Putamen (tissue), 1 donor: Measurements from ENCODE around the gene ZNF132.
A peak's percentile ranks its signal among the peaks of the same experiment; 100 is the strongest.

Source experiments
- DNase-seq: peaks from one replicate; pipeline ENCODE4 v3.0.0-alpha.2; 2016; ENCODE audit warnings: low spot score

The ZNF132 gene

DNA sequence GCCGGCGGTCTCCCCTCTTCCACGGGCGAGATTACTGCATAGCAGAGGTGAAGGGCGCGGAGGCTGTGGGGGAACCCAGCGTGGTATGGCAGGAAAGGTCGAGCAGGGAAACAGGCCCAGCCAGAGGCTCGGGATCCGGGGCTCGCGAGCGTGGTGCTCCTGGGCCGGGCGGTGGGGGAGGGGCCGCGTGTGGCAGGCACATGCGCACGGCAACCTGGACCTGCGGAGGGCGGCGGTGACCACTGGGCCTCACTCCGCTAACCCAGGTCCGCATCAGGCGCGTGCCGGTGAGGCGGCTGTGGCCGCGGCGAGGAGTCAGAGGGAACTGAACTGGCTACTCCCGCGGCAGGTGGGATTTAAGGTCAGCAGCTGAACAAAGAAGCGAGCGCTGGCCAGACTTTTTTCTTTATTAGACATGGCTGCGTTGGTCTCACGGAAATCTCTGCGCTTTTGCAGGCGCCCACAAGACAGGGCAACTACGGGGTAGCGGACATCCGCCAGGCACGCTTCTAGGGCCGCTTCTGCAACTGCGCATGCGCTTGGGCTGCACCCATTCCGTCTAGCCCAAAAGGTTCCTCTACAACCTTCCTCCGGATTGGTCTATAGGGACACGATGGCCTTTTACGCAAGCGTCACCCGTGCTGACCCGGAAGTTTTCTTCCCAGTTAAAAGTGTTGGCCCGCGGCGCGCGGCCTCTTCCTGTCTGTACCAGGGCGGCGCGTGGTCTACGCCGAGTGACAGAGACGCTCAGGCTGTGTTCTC is 53.2 kb downstream of the ZNF132 start, which contains the start of gene RPS5:
Gene RPS5 (plus strand): TSS at position 694 of the 762 bp plus-strand sequence. CDS start 869 bp downstream, outside the sequence.
- peak; percentile 98 for DNase-seq

DNA sequence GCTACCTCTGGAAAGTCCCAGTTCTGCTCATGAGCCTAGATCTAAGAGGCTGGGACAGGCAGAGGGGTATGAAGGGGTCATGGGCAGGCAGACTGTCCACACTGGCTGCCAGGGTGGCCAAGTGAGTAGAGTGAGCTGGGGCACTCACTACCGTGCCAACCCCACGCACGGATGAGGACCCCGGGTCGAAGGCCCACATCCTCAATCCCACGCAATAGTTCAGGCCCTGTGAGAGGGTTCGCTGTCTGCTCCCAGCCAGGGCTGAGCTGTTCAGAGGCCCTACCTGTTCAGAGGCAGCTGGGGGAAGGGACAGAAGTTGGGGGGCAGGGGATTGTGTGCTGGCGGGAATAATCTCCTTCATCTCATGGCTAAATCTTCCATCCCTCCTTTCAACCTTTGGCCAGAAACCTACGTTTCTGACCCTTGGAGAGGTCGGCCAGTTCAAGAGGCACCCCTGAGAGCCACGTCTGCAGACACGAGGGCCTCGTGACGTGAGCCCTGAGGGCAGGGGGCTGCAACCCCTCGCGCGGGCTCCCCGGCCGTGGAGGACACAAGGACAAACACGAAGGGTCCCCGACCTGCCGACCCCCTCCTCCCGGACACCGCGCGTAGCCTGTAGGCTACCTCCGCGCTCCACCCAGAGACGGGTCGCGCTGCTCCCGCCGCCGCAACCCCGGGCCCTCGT is 53.9 kb downstream of the ZNF132 start:
- DNase-seq = no peak

DNA sequence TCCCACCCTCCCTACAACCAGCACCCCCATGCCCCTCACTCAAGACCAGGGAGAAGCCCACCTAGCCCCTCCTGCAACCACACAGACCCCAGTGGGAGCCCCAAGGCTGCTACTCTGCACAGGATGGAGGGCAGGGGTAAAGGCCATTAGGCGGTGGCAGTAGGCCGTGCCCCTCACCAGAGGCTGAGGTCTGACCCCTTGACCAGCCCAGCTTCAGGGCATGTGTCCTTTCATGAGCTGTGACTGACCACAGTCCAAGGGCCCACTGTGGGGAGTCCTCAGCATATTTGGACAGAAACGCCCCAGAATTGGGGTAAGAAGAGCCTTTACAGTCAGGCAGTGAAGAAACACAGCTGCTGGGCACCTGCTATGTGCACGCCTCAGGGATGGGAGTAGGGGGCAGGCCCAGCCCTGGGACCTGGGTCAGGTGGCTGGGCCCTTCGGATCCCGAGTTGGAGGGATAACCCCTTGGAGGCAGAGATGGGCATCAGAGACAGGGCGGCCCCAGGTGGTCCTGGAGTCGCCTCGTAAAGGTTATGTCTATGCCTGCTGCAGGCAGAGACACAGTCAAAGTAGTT is 54.6 kb downstream of the ZNF132 start:
- DNase-seq = no peak

DNA sequence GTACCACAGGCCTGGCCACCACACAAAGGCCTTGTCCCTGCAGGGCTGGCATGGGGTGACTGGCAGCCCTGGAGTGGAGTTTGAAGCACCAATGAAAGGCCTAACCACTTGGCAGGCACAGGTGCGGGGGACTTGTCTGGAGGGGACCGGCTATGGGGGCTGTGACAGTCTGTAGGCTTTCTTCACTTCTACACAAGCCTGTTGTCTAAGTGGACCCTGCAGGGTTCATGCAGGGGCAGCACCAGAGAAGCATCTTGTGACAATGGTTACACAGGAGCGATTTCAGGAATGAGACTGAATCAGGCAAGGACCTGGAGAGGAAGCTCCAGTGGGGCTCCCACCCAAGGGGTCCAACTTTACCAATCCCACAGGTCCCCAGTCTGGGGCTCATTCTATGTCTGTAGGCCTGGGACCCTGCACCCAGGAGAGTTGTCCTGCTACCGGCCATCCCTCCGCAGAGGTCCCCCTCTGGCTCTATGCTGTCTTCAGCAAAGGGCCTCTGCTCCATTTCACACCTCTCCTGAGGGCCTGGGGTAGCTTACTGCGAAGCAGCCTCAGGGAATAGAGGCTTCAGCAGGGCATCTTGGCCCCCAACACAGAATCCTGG is 56.9 kb downstream of the ZNF132 start:
- DNase-seq = no peak
